GM21529 (cell line): ENCODE results near the gene NDUFAF5.
"Not testable (repeated sequence)": the region's sequence is repeated elsewhere in the genome, so short reads cannot be mapped to it uniquely, and the experiment has no call there.

ENCODE experiments used
- ATAC-seq: cut with Tn5 transposase; IDR thresholded peaks from one replicate; pipeline ENCODE4 v1.9.1; 2021; ENCODE audit not compliant: unreplicated experiment

Gene NDUFAF5

GRCh38 chr20:13784893-13785715 is at the start of gene NDUFAF5, which contains the start of gene ESF1:
Gene NDUFAF5 (plus strand): TSS chr20:13785028. CDS start chr20:13785069, 41 bp downstream.
Gene ESF1 (minus strand): TSS chr20:13784919. CDS start chr20:13783140, 1,779 bp downstream.
- ATAC-seq, result peak; percentile 94

GRCh38 chr20:13735826-13736225 is 49.0 kb upstream of the NDUFAF5 start:
- ATAC-seq, result no peak

GRCh38 chr20:13736436-13737191 is 48.2 kb upstream of the NDUFAF5 start:
- ATAC-seq, result no peak

- not testable (repeated sequence) for ATAC-seq
These were observed 46.6 kb upstream of the NDUFAF5 start for GRCh38 chr20:13738187-13738586.

- ATAC-seq, result no peak
These were observed 44.8 kb upstream of the NDUFAF5 start for GRCh38 chr20:13739731-13740649.

- ATAC-seq, result no peak
These were observed 42.9 kb upstream of the NDUFAF5 start for GRCh38 chr20:13741879-13742278.

GRCh38 chr20:13744352-13744751 is 40.5 kb upstream of the NDUFAF5 start:
- ATAC-seq, result no peak

- no peak for ATAC-seq
These were observed 39.0 kb upstream of the NDUFAF5 start for GRCh38 chr20:13745784-13746183.

GRCh38 chr20:13749811-13750210 is 35.0 kb upstream of the NDUFAF5 start:
- no peak for ATAC-seq

GRCh38 chr20:13753436-13754036 is 31.3 kb upstream of the NDUFAF5 start:
- no peak for ATAC-seq

GRCh38 chr20:13755809-13756208 is 29.0 kb upstream of the NDUFAF5 start:
- no peak for ATAC-seq

- no peak for ATAC-seq
These were observed 28.3 kb upstream of the NDUFAF5 start for GRCh38 chr20:13756551-13756950.

GRCh38 chr20:13758884-13759283 is 25.9 kb upstream of the NDUFAF5 start:
- ATAC-seq, result no peak

- ATAC-seq, result not testable (repeated sequence)
These were observed 24.3 kb upstream of the NDUFAF5 start for GRCh38 chr20:13760451-13760946.

- no peak for ATAC-seq
These were observed 19.5 kb upstream of the NDUFAF5 start for GRCh38 chr20:13765299-13765698.

GRCh38 chr20:13765868-13766416 is 18.9 kb upstream of the NDUFAF5 start:
- ATAC-seq, result no peak

GRCh38 chr20:13770141-13770540 is 14.7 kb upstream of the NDUFAF5 start:
- ATAC-seq, result no peak

GRCh38 chr20:13771853-13772453 is 12.9 kb upstream of the NDUFAF5 start:
- ATAC-seq, result no peak

GRCh38 chr20:13772529-13772928 is 12.3 kb upstream of the NDUFAF5 start:
- no peak for ATAC-seq

- no peak for ATAC-seq
These were observed 9.0 kb upstream of the NDUFAF5 start for GRCh38 chr20:13775867-13776266.
